Endothelial cell of umbilical vein (primary cell): Measurements from ENCODE around the gene KSR1. TPM values are rescaled to one million over a fixed set of nuclear protein-coding genes. Genes with fewer than 3 reads are reported as not detected.

Experiments
- BruUV-seq: library from RNA; stranded (reverse); fragments of 400-500 nt; replicated peaks from 2 replicates; lab custom pipeline; 2021; lab: Mats Ljungman, UMichigan
- CTCF ChIA-PET: fragments of 300-600, 350-600 bp; sonication (Branson Sonifier 250); formaldehyde crosslinking; loops from one replicate; lab custom pipeline; 2021; ENCODE audit warnings: antibody characterized with exemption, inconsistent platforms; lab: Charles Lee
- POLR2A ChIA-PET: fragments of 300-600, 350-600 bp; sonication (Branson Sonifier 250); formaldehyde crosslinking; loops from one replicate; lab custom pipeline; 2021; ENCODE audit warnings: antibody characterized with exemption, inconsistent platforms; lab: Charles Lee
- DNase-seq: peaks from one replicate; pipeline ENCODE4 v3.0.0-alpha.2; 2011; ENCODE audit warnings: low read depth, low spot score
- FAIRE-seq: peaks from 2 replicates; lab custom pipeline; 2011; peaks lifted over from hg19 to GRCh38; lab: Jason Lieb, UNC
- H2AFZ ChIP-seq: 2 replicates; pipeline ENCODE4 v1.6.0; 2012; ENCODE audit warnings: low read depth, low read length, control low read depth, inconsistent platforms
- H3K27ac ChIP-seq: 2 replicates; pipeline ENCODE4 v1.5.1; 2011; ENCODE audit warnings: low read depth, mild to moderate bottlenecking, control low read depth, low read length, moderate library complexity; ENCODE audit not compliant: insufficient read depth
- H3K27me3 ChIP-seq, 2 experiments: 2 replicates each; pipeline versions ENCODE4 v1.6.0 to v1.6.1; 2011; ENCODE audit warnings: low read length in 2 of 2, mixed read lengths in 1 of 2; ENCODE audit not compliant: control insufficient read depth in 2 of 2, insufficient read depth in 2 of 2
- H3K36me3 ChIP-seq, 2 experiments: 2 replicates in 1 of 2; 3 replicates in 1 of 2; pipeline ENCODE4 v1.5.1; 2011; ENCODE audit warnings: low read length in 2 of 2, mild to moderate bottlenecking in 1 of 2, moderate library complexity in 1 of 2; ENCODE audit not compliant: control insufficient read depth in 2 of 2, insufficient read depth in 2 of 2; ENCODE audit errors: extremely low read depth in 1 of 2
- H3K4me1 ChIP-seq: 3 replicates; pipeline ENCODE4 v1.5.1; 2011; ENCODE audit warnings: mild to moderate bottlenecking, low read length; ENCODE audit not compliant: control insufficient read depth, insufficient read depth; ENCODE audit errors: extremely low read depth
- H3K4me2 ChIP-seq: 2 replicates; pipeline ENCODE4 v1.6.1; 2011; ENCODE audit warnings: low read length, control low read depth, mixed read lengths; ENCODE audit not compliant: insufficient read depth
- H3K4me3 ChIP-seq, 3 experiments: fragments of 200-600 bp in 1 of 3; sonication (generic), shearing (Covaris generic) in 1 of 3; replicated peaks in 1 of 3; 2 replicates each; pipeline ENCODE4 v1.5.1; 2011 to 2016; ENCODE audit warnings: control low read depth in 3 of 3, low read length in 3 of 3, mild to moderate bottlenecking in 2 of 3, inconsistent platforms in 1 of 3, low read depth in 1 of 3, moderate library complexity in 1 of 3; ENCODE audit not compliant: insufficient read depth in 1 of 3
- H3K79me2 ChIP-seq: 2 replicates; pipeline ENCODE4 v1.6.0; 2012; ENCODE audit warnings: low read length, inconsistent platforms; ENCODE audit not compliant: control insufficient read depth, insufficient read depth
- H3K9ac ChIP-seq: replicated peaks from 2 replicates; pipeline ENCODE3; 2011; ENCODE audit warnings: low read length, control low read depth; ENCODE audit not compliant: insufficient read depth; ENCODE audit errors: extremely low read depth
- H3K9me1 ChIP-seq: replicated peaks from 3 replicates; pipeline ENCODE4 v1.6.0; 2011; ENCODE audit warnings: mild to moderate bottlenecking, low read length; ENCODE audit not compliant: control insufficient read depth, insufficient read depth; ENCODE audit errors: extremely low read depth
- H3K9me3 ChIP-seq: replicated peaks from 2 replicates; pipeline ENCODE4 v1.5.1; 2012; ENCODE audit warnings: low read length, inconsistent platforms; ENCODE audit not compliant: control insufficient read depth, insufficient read depth
- H4K20me1 ChIP-seq: replicated peaks from 2 replicates; pipeline ENCODE3; 2011; ENCODE audit warnings: mild to moderate bottlenecking, low read length; ENCODE audit not compliant: control insufficient read depth, insufficient read depth; ENCODE audit errors: extremely low read depth
- EZH2 ChIP-seq: IDR thresholded peaks from 2 replicates; pipeline ENCODE4 v1.6.1; 2012; ENCODE audit warnings: borderline replicate concordance, low read depth, mild to moderate bottlenecking, moderate library complexity, low read length, inconsistent platforms; ENCODE audit not compliant: severe bottlenecking
- FOS ChIP-seq: IDR thresholded peaks from 2 replicates; pipeline ENCODE4 v1.6.1; 2011; ENCODE audit warnings: mild to moderate bottlenecking, low read length, moderate library complexity, borderline replicate concordance; ENCODE audit not compliant: insufficient read depth
- GATA2 ChIP-seq: IDR thresholded peaks from 2 replicates; pipeline ENCODE4 v1.7.0; 2011; ENCODE audit warnings: low read depth, mild to moderate bottlenecking, moderate library complexity, mixed read lengths, low read length; ENCODE audit not compliant: insufficient read length, insufficient read depth
- JUN ChIP-seq: IDR thresholded peaks from 2 replicates; pipeline ENCODE4 v1.6.1; 2011; ENCODE audit warnings: borderline replicate concordance, low read depth; ENCODE audit not compliant: insufficient read length, insufficient read depth
- MYC ChIP-seq: IDR thresholded peaks from one replicate; pipeline ENCODE4 v1.6.1; 2011; ENCODE audit warnings: mild to moderate bottlenecking, low read depth, low read length
- POLR2A ChIP-seq: IDR thresholded peaks from 2 replicates; pipeline ENCODE4 v1.6.1; 2012; ENCODE audit warnings: low read depth, mild to moderate bottlenecking, control low read depth, low read length
- POLR2AphosphoS5 ChIP-seq: IDR thresholded peaks from 2 replicates; pipeline ENCODE4 v1.6.1; 2012; ENCODE audit warnings: low read depth, mild to moderate bottlenecking, control low read depth, low read length, moderate library complexity; ENCODE audit not compliant: insufficient read depth
- dilution Hi-C: fragments of 300-500 bp; cut with MboI; formaldehyde crosslinking; loops from one replicate; pipeline ENCODE4 v1.15.0; 2019; ENCODE audit warnings: low sequenced_read_pairs; ENCODE audit not compliant: extremely low pct_ligation_motif_present
- intact Hi-C: fragments of 100-400 bp; cut with micrococcal nuclease; formaldehyde crosslinking; loops from one replicate; pipeline ENCODE4 v1.10.0; 2022
- polyA plus RNA-seq, 4 experiments: library from polyadenylated mRNA; depleted of rRNA in 3 of 4; stranded (reverse) in 3 of 4; unstranded in 1 of 4; fragments of >200 nt; gene quantifications; 2 replicates each; pipeline versions ENCODE4 v1.2.1 to v1.2.3, GENCODE V29; 2011 to 2012; ENCODE audit warnings: missing spikeins in 1 of 4
- total RNA-seq: library from RNA; stranded (reverse); gene quantifications from 2 replicates; pipeline ENCODE4 v1.2.3, GENCODE V29; 2021
- TF ChIP-seq, protein P1 (sequence below): IDR thresholded peaks from 2 replicates; pipeline ENCODE4 v1.6.1; 2011; ENCODE audit not compliant: insufficient read depth, insufficient read length
- TF ChIP-seq, protein P2 (sequence below), 2 donors: IDR thresholded peaks; 1 replicate in 1 of 2; 2 replicates in 1 of 2; pipeline ENCODE4 v1.5.1; 2011; ENCODE audit warnings: low read length in 2 of 2, mild to moderate bottlenecking in 2 of 2, moderate library complexity in 2 of 2, control low read depth in 1 of 2, inconsistent platforms in 1 of 2, low read depth in 1 of 2; ENCODE audit not compliant: insufficient read depth in 1 of 2; ENCODE audit errors: extremely low read depth in 1 of 2

KSR1 gene
- total and polyA plus RNA-seq, 2 donors (not counting 3 experiments of a cell fraction or from before 2014, with no cell fraction given) = 35.4 to 80.2 TPM

DNA sequence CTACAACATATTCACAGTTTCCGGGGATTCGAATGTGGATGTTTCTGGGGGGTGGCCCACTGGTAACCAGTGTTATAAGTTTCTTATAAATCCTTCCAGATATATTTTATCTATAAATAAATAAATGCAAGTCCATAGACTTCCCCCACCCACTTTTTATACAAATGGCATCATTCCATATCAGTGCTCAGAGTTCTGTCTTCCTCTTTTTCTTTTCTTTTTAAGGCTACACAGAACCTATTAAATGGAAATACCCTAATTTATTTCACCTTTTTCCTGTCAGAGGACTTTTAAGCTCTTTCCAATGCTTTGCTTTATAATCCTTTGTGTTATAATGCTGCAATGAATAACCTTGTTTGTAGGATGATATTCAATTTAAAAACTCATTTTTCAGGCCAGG lies 178.5 kb downstream of the KSR1 start:
- Histone ChIP-seq H3K27ac (no peak overlapping the region), H3K9me1 (no peaks in the 10 kb centered on the region), H4K20me1 (no peaks in the 10 kb centered on the region), H3K9me3 (no peaks in the 10 kb centered on the region), H3K4me3 (no peak overlapping the region), H3K4me2 (no peak overlapping the region), H3K4me1 (peaks cover 12% of the 10 kb centered on the region), H3K9ac (no peak overlapping the region), H3K27me3 (no peaks in the 10 kb centered on the region), H3K79me2 (no peaks in the 10 kb centered on the region), H3K36me3 (peaks cover 0 to 4% of the 10 kb centered on the region in 2 experiments), H2AFZ (no peak overlapping the region)
- DNase-seq (no peak), FAIRE-seq (no peak)
- dilution Hi-C loops = no loop called here
- TF ChIP-seq, protein P1, sequence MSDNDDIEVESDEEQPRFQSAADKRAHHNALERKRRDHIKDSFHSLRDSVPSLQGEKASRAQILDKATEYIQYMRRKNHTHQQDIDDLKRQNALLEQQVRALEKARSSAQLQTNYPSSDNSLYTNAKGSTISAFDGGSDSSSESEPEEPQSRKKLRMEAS = no peak
- TF ChIP-seq FOS = no peak
- no peak for TF ChIP-seq GATA2
- TF ChIP-seq EZH2 = no peak
- no peak for TF ChIP-seq POLR2A
- TF ChIP-seq MYC = no peak
- TF ChIP-seq, protein P2, sequence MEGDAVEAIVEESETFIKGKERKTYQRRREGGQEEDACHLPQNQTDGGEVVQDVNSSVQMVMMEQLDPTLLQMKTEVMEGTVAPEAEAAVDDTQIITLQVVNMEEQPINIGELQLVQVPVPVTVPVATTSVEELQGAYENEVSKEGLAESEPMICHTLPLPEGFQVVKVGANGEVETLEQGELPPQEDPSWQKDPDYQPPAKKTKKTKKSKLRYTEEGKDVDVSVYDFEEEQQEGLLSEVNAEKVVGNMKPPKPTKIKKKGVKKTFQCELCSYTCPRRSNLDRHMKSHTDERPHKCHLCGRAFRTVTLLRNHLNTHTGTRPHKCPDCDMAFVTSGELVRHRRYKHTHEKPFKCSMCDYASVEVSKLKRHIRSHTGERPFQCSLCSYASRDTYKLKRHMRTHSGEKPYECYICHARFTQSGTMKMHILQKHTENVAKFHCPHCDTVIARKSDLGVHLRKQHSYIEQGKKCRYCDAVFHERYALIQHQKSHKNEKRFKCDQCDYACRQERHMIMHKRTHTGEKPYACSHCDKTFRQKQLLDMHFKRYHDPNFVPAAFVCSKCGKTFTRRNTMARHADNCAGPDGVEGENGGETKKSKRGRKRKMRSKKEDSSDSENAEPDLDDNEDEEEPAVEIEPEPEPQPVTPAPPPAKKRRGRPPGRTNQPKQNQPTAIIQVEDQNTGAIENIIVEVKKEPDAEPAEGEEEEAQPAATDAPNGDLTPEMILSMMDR (IDR thresholded peaks at IDR 0.05; ENCODE audit: extremely low read depth in 1 of 2, insufficient read depth in 1 of 2, low read depth in 1 of 2, low read length in 2 of 2) = no peak
- no peak for TF ChIP-seq JUN
- TF ChIP-seq POLR2AphosphoS5 = no peak
- BruUV-seq = no TSS peak
- intact Hi-C loops = no loop called here
- ChIA-PET CTCF (interaction anchor here (2.3 kb wide), 1 partner anchor 14 kb away, joined by 7 read pairs; no protein-coding TSS in a partner anchor), POLR2A (no interaction called here)
